ENCODE data around the gene MSTO1. TPM values are rescaled to one million over a fixed set of nuclear protein-coding genes. Genes with fewer than 3 reads are reported as not detected.
A peak's percentile ranks its signal among the peaks of the same experiment; 100 is the strongest.
"Not testable (repeated sequence)": the region's sequence is repeated elsewhere in the genome, so short reads cannot be mapped to it uniquely, and the experiment has no call there.

The MSTO1 gene
- total RNA-seq, 2 donors from 2014 or later, result 19.5 to 50.4 TPM

DNA sequence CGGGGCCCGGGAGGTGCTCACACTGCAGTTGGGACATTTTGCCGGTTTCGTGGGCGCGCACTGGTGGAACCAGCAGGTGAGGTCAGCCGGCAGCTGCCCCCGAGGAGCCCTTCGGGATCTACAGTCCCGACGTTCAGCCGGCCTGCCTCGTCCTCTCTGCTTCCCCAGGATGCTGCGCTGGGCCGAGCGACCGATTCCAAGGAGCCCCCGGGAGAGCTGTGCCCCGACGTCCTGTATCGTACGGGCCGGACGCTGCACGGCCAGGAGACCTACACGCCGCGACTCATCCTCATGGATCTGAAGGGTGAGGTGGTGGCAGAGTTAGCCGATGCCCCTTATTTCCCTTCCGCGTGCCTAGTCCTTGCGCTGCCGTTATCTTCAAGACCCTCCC lies 234 bp downstream of the MSTO1 start:
- peak; percentile 38 for ATAC-seq
- H3K27ac ChIP-seq; intact Hi-C loops (cut with DNase I); H3K27me3 ChIP-seq; DNase-seq; H3K9me3 ChIP-seq; H3K36me3 ChIP-seq (replicated peaks in 1 of 2; ENCODE audit: insufficient read depth in 1 of 2, low read depth in 2 of 2); H3K4me1 ChIP-seq; H3K4me3 ChIP-seq: not testable (repeated sequence)
- TF ChIP-seq POLR2A (IDR thresholded peaks at IDR 0.05), result peak in 1 of 3 donors; percentile 4
- WGBS, 2 donors, result 0% methylated on average over 5 of the region's 33 CpGs; no CpG with 5 or more reads in 1 of the 2 donors

- intact Hi-C loops (cut with DNase I); DNase-seq; H3K27me3 ChIP-seq; H3K9me3 ChIP-seq; H3K4me1 ChIP-seq; ATAC-seq; H3K36me3 ChIP-seq (replicated peaks in 1 of 2; ENCODE audit: insufficient read depth in 1 of 2, low read depth in 2 of 2); H3K27ac ChIP-seq; H3K4me3 ChIP-seq: not testable (repeated sequence)
- WGBS, 2 donors, result no CpG with 5 or more reads among the region's 2 CpGs
Observed at GRCh38 chr1:155613226-155613625, 3.2 kb downstream of the MSTO1 start.

DNA sequence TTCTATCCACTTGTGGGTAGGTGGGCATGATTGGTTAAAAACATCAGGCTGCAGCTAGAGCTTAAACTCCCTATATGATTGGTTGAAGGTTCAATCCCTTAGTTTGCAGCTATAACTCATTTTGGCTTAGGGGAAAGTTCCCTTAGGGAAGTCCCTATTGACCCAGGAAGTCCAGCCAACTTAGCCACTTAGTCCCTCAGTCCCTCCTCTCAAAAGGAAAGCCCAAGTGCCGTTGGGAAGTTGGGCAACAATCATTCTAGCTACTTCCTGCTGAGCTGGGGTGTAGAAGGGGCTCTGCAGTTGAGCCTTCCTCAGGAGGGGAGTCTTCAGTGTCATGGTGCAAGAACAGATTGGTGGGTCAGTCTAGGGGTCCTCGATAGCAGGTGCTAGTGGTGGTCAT lies 12.2 kb downstream of the MSTO1 start:
- Histone ChIP-seq H3K4me1 (no peaks in the 10 kb centered on the region), H3K36me3 (replicated peaks in 1 of 2; ENCODE audit: insufficient read depth in 1 of 2, low read depth in 2 of 2) (no peaks in the 10 kb centered on the region), H3K27ac (no peak overlapping the region), H3K27me3 (no peaks in the 10 kb centered on the region), H3K9me3 (no peaks in the 10 kb centered on the region), H3K4me3 (no peak overlapping the region)
- TF ChIP-seq POLR2A (IDR thresholded peaks at IDR 0.05) (no peak), CTCF (IDR thresholded peaks at IDR 0.05) (no peak)
- 50 to 63% methylated on average over 1 to 2 of the region's 2 CpGs for WGBS, 2 donors
- intact Hi-C loops (cut with DNase I), result no loop called here
- DNase-seq (no peak), ATAC-seq (no peak)

- ATAC-seq (no peak), DNase-seq (no peak)
- intact Hi-C loops (cut with DNase I), result no loop called here
- H3K27me3 ChIP-seq, result no peaks in the 10 kb centered on the region
- no peaks in the 10 kb centered on the region for H3K4me1 ChIP-seq
- no peak for TF ChIP-seq POLR2A (IDR thresholded peaks at IDR 0.05)
- no peak for TF ChIP-seq CTCF (IDR thresholded peaks at IDR 0.05)
- WGBS, 2 donors, result 29 to 59% methylated on average over 1 of the region's 1 CpG
- H3K36me3 ChIP-seq (replicated peaks in 1 of 2; ENCODE audit: insufficient read depth in 1 of 2, low read depth in 2 of 2), result no peaks in the 10 kb centered on the region
- no peaks in the 10 kb centered on the region for H3K9me3 ChIP-seq
- H3K4me3 ChIP-seq, result no peak overlapping the region
- no peak overlapping the region for H3K27ac ChIP-seq
Observed at GRCh38 chr1:155623357-155623756, 13.3 kb downstream of the MSTO1 start.

DNA sequence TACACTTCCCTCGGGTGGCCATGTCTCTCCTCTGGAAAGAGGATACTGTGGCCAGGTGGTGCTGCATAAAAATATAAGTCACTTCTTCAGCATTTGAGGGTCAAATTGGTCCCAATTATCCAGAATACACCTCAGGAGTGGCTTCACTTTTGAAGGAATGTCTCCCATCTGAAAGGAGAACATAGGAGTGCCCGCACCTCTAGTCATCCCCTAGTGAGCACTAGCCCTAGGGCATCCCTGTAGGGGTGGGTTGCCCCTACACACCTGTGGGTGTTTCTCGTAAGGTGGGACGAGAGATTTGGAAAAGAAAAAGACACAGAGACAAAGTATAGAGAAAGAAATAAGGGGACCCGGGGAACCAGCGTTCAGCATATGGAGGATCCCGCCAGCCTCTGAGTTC lies 16.4 kb downstream of the MSTO1 start:
- ATAC-seq; H3K9me3 ChIP-seq; H3K36me3 ChIP-seq (replicated peaks in 1 of 2; ENCODE audit: insufficient read depth in 1 of 2, low read depth in 2 of 2); H3K4me1 ChIP-seq; DNase-seq; H3K4me3 ChIP-seq; intact Hi-C loops (cut with DNase I); H3K27me3 ChIP-seq; H3K27ac ChIP-seq: not testable (repeated sequence)
- WGBS, 2 donors, result 60 to 64% methylated on average over 5 of the region's 7 CpGs

DNA sequence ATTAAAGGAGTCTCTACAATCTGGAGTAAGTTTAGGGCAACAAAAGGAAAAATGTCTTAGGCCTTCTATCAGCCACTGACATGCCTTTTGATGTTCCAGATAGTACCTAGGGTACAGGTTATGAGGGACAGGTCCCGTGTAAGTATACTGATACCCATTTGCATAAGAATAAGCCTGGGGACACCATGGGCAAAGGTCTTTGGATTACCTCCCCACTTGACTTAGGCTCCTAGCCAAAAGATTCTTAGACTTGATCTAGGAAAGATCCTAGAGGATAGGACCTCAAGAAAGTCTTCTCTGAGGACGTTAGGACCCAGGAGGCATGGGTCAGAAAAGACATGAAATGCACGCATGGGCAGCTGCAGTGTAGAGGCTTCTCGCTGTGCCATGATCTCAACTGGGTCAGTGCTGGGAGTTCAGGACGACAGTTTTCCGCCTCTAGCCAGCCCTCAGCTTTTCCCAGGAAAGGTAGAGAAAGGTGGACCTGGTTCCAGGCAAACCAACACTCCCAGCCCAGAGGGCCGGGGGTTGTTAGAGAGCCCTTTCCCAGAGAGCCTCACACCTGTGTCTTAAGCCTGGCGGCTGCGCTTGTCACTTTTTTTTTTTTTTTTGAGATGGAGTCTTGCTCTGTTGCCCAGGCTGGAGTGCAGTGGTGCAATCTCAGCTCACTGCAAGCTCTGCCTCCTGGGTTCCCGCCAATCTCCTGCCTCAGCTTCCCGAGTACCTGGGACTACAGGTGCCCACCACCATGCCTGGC lies 26.6 kb downstream of the MSTO1 start:
- TF ChIP-seq POLR2A (IDR thresholded peaks at IDR 0.05) (no peak), CTCF (IDR thresholded peaks at IDR 0.05) (no peak)
- H3K27ac ChIP-seq, result no peak overlapping the region
- WGBS, 2 donors, result 83 to 87% methylated on average over 11 of the region's 11 CpGs
- no peaks in the 10 kb centered on the region for H3K9me3 ChIP-seq
- ATAC-seq (no peak), DNase-seq (no peak)
- no peaks in the 10 kb centered on the region for H3K4me1 ChIP-seq
- H3K27me3 ChIP-seq, result no peaks in the 10 kb centered on the region
- no peak overlapping the region for H3K4me3 ChIP-seq
- intact Hi-C loops (cut with DNase I), result no loop called here
- no peaks in the 10 kb centered on the region for H3K36me3 ChIP-seq (replicated peaks in 1 of 2; ENCODE audit: insufficient read depth in 1 of 2, low read depth in 2 of 2)
